Natural killer cell treated with Interleukin-12 subunit alpha and Interleukin-12 subunit beta and Interleukin-15 and Interleukin-18, amount 100 ng/mL, for 72 hours (primary cell): ENCODE data around the gene PCCB. TPM values are rescaled to one million over a fixed set of nuclear protein-coding genes. Genes with fewer than 3 reads are reported as not detected.
"Not testable (repeated sequence)": the region's sequence is repeated elsewhere in the genome, so short reads cannot be mapped to it uniquely, and the experiment has no call there.

ENCODE experiments used
- ATAC-seq, 2 donors: fragments of 150-1000 bp; cut with Tn5 transposase in 1 of 2; sonication (Bioruptor Pico), chemical (Tn5 transposase) in 1 of 2; 2 replicates each; pipeline ENCODE4 v1.10.0; 2021
- DNase-seq: peaks from one replicate; pipeline ENCODE4 v3.0.0; 2022; ENCODE audit warnings: low spot score
- H3K27ac Mint-ChIP-seq, 2 donors: 1 replicate in 1 of 2; 2 replicates in 1 of 2; pipeline ENCODE4 v1.8.0; 2022; ENCODE audit warnings: mixed read lengths in 2 of 2, mild to moderate bottlenecking in 1 of 2, moderate library complexity in 1 of 2
- H3K27me3 Mint-ChIP-seq, 2 donors: 1 replicate in 1 of 2; 2 replicates in 1 of 2; pipeline ENCODE4 v1.8.0; 2022; ENCODE audit warnings: mixed read lengths in 2 of 2
- H3K36me3 Mint-ChIP-seq: one replicate; pipeline ENCODE4 v1.8.0; 2022; ENCODE audit warnings: mixed read lengths
- H3K4me1 Mint-ChIP-seq, 2 donors: 1 replicate in 1 of 2; 2 replicates in 1 of 2; pipeline ENCODE4 v1.8.0; 2022; ENCODE audit warnings: low read depth in 2 of 2, mixed read lengths in 2 of 2, mild to moderate bottlenecking in 1 of 2
- H3K4me3 Mint-ChIP-seq: one replicate; pipeline ENCODE4 v1.8.0; 2022; ENCODE audit warnings: mixed read lengths
- H3K9me3 Mint-ChIP-seq: 2 replicates; pipeline ENCODE4 v1.8.0; 2022; ENCODE audit warnings: mixed read lengths
- total RNA-seq, 2 donors: library from RNA; stranded (reverse); gene quantifications; one replicate each; pipeline ENCODE4 v1.2.3, GENCODE V29; 2022

Gene PCCB
- total RNA-seq, 2 donors from 2014 or later = 40.4 to 45.0 TPM

DNA sequence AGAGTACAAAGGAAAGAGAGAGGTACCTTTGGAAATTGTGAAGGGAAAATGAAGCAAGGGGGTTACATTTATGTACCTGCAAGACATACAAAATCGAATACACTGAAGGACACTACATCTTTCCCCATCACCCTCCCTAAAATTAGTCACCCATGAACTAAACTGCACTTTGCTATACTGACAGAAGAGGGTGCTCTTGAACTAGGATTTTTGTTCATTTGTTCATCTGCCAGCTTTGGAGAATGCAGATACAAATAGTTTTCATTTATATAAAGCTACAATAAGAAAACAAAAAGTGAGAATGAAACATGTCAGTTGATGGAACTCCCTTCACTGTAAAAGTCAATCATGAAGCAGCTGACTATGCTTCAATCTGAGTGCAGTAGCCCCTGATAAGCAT lies 55.7 kb downstream of the PCCB start:
- no peak for ATAC-seq
- no peaks in the 10 kb centered on the region for H3K9me3 Mint-ChIP-seq
- no peak overlapping the region for H3K4me3 Mint-ChIP-seq
- H3K27ac Mint-ChIP-seq = no peak overlapping the region
- peaks cover 9% of the 10 kb centered on the region for H3K36me3 Mint-ChIP-seq
- H3K27me3 Mint-ChIP-seq = no peaks in the 10 kb centered on the region
- peaks cover 0 to 4% of the 10 kb centered on the region in 2 donors for H3K4me1 Mint-ChIP-seq
- DNase-seq = no peak

DNA sequence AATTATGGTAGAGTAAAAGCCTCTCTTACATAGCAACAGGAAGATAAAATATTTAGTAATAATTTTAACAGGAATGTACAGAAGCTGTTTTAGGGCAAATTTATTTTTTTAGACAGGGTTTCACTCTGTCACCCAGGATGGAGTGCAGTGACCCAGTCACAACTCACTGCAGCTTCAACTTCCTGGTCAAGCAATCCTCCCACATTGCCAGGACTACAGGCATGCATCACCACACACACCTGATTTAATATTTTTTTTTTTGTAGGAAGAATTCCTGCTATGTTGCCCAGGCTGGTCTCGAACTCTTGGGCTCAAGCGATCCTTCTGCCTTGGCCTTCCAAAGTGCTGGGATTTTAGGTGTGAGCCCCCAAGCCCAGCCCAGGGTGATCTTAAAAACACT lies 61.1 kb downstream of the PCCB start:
- H3K36me3 Mint-ChIP-seq = peaks cover 1% of the 10 kb centered on the region
- ATAC-seq = no peak
- no peak overlapping the region for H3K27ac Mint-ChIP-seq
- DNase-seq = no peak
- H3K4me1 Mint-ChIP-seq = no peaks in the 10 kb centered on the region
- no peak overlapping the region for H3K4me3 Mint-ChIP-seq
- no peaks in the 10 kb centered on the region for H3K9me3 Mint-ChIP-seq
- no peaks in the 10 kb centered on the region for H3K27me3 Mint-ChIP-seq

DNA sequence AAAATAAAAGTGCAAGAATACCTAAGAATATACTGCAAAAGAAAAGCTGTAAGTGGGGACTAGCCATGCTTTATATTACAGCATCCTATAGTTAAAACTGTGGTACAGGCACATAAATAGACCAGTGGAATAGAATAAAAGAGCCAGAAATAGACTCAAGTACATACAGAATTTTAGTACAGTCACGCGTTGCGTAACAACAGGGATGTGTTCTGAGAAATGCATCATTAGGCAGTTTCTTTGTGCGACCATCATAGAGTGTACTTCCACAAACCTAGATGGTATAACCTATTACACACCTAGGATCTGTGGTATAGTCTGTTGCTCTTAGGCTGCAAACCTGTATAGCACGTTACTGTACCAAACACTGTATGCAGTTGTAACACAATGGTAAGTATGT lies 61.8 kb downstream of the PCCB start:
- H3K27ac Mint-ChIP-seq = no peak overlapping the region
- H3K27me3 Mint-ChIP-seq = no peaks in the 10 kb centered on the region
- H3K9me3 Mint-ChIP-seq = no peaks in the 10 kb centered on the region
- no peak overlapping the region for H3K4me3 Mint-ChIP-seq
- no peak for DNase-seq
- no peaks in the 10 kb centered on the region for H3K4me1 Mint-ChIP-seq
- H3K36me3 Mint-ChIP-seq = no peaks in the 10 kb centered on the region
- no peak for ATAC-seq

DNA sequence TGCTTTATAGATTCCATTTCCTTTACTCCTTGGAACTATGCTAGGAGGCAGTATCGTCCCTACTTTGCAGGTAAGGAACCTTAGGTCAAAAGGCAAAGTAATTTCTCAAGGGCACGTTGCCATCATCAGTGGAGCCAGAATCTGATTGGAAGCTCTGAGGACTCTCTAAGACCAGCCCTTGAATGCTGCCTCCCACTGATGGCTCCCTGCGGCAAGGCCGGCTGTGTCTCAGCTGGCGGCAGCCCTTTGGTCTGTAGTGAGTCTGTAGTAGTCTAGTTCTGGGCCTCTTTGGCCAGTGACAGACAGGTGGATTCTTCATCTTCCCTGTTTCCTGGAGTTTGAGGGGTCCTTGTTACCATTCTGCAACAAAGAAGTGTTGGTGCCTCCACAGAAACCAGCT lies 76.2 kb downstream of the PCCB start:
- Mint-ChIP-seq H3K27ac (no peak overlapping the region), H3K4me1 (peaks cover 0 to 6% of the 10 kb centered on the region in 2 donors), H3K4me3 (no peak overlapping the region), H3K9me3 (peaks cover 16% of the 10 kb centered on the region), H3K36me3 (peaks cover 33% of the 10 kb centered on the region), H3K27me3 (no peaks in the 10 kb centered on the region)
- ATAC-seq (no peak), DNase-seq (no peak)

DNA sequence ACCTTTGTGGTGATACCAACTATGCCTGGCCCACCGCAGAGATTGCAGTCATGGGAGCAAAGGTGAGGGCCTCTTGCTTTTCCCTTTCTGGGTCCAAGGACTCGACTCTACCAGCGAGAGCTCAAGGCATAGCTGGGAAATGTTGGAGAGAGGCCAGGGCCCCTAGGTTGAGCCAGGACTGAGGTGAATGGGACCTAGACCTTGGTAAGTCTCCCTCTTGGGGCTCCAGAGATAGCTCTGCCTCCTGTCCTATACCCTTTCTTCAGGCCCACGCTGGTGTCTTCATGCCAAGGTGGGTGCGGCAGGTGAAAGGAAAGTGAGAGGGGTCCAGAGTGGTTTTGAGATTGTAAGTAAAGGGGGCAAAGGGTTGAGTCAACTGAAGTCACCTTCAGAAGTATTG lies 77.5 kb downstream of the PCCB start:
- no peak overlapping the region for H3K4me3 Mint-ChIP-seq
- ATAC-seq (no peak), DNase-seq (no peak)
- H3K9me3 Mint-ChIP-seq = peaks cover 8% of the 10 kb centered on the region
- H3K4me1 Mint-ChIP-seq = peaks cover 0 to 8% of the 10 kb centered on the region in 2 donors
- H3K27ac Mint-ChIP-seq = no peak overlapping the region
- no peaks in the 10 kb centered on the region for H3K27me3 Mint-ChIP-seq
- peaks cover 19% of the 10 kb centered on the region for H3K36me3 Mint-ChIP-seq

DNA sequence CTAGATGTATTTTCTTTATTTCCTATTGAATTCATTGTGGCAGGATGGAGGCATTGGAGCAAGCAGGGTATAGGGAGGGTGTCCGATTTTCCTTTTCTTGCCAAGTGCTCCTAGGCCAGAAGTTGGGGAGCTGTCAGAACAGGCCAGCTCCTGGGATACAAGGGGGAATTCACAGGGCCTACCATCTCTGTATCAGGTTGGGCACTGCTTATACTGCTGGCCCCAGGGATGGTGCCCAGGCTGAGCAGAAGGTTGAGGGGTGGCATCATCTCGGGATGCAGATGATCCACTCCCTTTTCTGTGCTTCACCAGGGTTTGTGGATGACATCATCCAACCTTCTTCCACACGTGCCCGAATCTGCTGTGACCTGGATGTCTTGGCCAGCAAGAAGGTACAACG lies 79.5 kb downstream of the PCCB start:
- H3K36me3 Mint-ChIP-seq = peaks cover 5% of the 10 kb centered on the region
- no peak for DNase-seq
- ATAC-seq = no peak
- H3K9me3 Mint-ChIP-seq = no peaks in the 10 kb centered on the region
- peaks cover 0 to 7% of the 10 kb centered on the region in 2 donors for H3K4me1 Mint-ChIP-seq
- no peak overlapping the region for H3K27ac Mint-ChIP-seq
- H3K4me3 Mint-ChIP-seq = no peak overlapping the region
- H3K27me3 Mint-ChIP-seq = no peaks in the 10 kb centered on the region

DNA sequence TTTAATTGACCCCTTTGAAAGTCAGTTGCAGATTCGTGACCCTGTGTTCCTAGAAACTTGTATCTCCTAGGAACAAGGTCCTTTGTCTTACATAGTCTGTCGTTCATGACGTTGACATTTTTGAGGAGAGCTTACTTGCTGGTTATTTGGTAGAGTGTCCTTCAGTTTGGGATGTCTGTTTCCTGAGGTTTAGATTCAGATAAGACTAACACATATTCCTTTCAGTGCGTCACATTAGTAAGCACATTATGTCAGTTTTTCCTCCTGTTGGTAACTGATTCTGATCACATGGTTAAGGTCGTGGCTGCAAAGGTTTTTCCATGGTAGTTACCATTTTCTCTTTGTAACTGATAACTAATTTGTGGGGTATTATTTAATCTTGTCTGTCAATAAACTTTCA lies 80.8 kb downstream of the PCCB start:
- H3K4me1 Mint-ChIP-seq = peaks cover 0 to 7% of the 10 kb centered on the region in 2 donors
- H3K27ac Mint-ChIP-seq = no peak overlapping the region
- ATAC-seq (no peak), DNase-seq (no peak)
- peaks cover 4% of the 10 kb centered on the region for H3K36me3 Mint-ChIP-seq
- no peaks in the 10 kb centered on the region for H3K27me3 Mint-ChIP-seq
- H3K9me3 Mint-ChIP-seq = no peaks in the 10 kb centered on the region
- no peak overlapping the region for H3K4me3 Mint-ChIP-seq

DNA sequence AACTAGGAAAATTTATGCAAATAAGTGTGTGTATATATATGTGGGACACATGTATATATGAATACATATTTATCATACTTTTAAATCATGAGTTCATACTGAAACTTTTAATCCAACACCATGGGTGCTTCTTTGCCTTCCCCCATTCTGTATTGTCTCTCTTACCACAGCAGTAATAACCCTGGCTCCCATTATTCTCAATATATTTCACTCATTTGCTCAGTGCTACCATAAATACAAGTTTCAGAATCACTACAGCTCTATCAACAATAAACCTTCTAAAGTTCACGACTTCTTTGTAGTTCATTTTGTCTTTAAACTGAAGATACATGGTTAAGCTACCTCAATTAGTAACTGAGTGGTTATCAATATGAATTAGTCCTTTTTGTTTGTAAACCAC lies 82.2 kb downstream of the PCCB start:
- DNase-seq = no peak
- no peak for ATAC-seq
- no peak overlapping the region for H3K4me3 Mint-ChIP-seq
- peaks cover 0 to 7% of the 10 kb centered on the region in 2 donors for H3K4me1 Mint-ChIP-seq
- H3K27ac Mint-ChIP-seq = peak overlapping the region in 1 of 2 donors; percentile 72
- H3K9me3 Mint-ChIP-seq = no peaks in the 10 kb centered on the region
- peaks cover 4% of the 10 kb centered on the region for H3K36me3 Mint-ChIP-seq
- H3K27me3 Mint-ChIP-seq = no peaks in the 10 kb centered on the region

DNA sequence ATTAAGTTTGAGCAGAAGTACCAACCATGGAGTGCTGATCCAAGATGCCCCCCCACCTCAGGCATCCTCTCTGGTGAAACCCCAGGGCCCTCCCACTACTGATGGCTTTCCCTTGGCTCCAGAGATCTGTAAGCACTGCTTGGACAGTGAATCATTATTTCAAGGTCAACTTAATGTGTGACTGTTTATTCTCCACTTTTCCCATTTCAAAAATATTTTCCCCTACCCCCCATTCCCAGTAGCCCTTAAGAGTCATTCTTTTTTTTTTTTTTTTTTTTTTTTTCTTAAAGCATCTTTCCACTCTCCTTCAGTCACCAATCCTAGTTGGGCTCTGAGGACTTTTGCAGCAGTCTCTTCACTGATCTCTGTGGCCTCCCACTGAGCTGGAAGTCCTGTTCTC lies 82.6 kb downstream of the PCCB start:
- peaks cover 5% of the 10 kb centered on the region for H3K36me3 Mint-ChIP-seq
- no peaks in the 10 kb centered on the region for H3K27me3 Mint-ChIP-seq
- peaks cover 0 to 7% of the 10 kb centered on the region in 2 donors for H3K4me1 Mint-ChIP-seq
- ATAC-seq (no peak), DNase-seq (no peak)
- H3K4me3 Mint-ChIP-seq = no peak overlapping the region
- H3K9me3 Mint-ChIP-seq = no peaks in the 10 kb centered on the region
- peak overlapping the region in 1 of 2 donors; percentile 72 for H3K27ac Mint-ChIP-seq

DNA sequence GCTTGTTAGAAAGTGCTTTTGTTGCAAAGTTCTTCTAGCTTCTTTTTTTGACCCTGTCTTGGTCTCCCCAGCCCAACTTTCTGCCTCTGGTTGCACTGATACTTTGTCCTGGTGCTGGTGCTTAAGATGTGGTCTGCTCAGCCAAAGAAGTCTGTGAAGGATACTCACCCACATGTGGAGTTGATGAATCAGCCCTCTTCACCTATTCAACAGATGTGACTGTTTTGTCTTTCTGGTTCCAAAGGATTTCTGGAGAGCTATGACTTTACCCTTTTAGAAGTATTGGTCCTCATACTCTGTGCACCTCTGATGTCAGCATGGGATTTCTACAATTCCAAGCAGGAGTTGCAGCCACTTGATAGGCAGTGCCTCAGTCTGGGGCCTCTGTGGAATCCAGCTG lies 84.1 kb downstream of the PCCB start:
- H3K4me3 Mint-ChIP-seq = no peak overlapping the region
- peaks cover 10% of the 10 kb centered on the region for H3K36me3 Mint-ChIP-seq
- DNase-seq (no peak), ATAC-seq (no peak)
- H3K27ac Mint-ChIP-seq = no peak overlapping the region
- peaks cover 0 to 7% of the 10 kb centered on the region in 2 donors for H3K4me1 Mint-ChIP-seq
- H3K9me3 Mint-ChIP-seq = no peaks in the 10 kb centered on the region
- no peaks in the 10 kb centered on the region for H3K27me3 Mint-ChIP-seq

DNA sequence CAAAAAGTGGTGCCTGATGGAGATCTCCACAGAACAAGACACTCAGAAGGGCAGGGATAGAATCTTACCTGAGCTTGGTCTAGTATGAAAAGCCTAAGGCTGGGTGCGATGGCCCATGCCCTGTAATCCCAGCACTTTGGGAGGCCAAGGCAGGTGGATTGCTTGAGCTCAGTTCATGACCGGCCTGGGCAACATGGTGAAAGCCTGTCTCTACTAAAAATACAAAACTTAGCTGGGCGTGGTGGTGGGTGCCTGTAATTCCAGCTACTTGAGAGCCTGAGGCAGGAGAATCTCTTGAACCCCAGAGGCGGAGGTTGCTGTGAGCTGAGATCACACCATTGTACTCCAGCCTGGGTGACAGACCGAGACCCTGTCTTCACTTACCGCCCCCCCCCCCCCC lies 84.6 kb downstream of the PCCB start:
- H3K4me1 Mint-ChIP-seq, DNase-seq, H3K27ac Mint-ChIP-seq, H3K36me3 Mint-ChIP-seq, H3K4me3 Mint-ChIP-seq, H3K9me3 Mint-ChIP-seq, H3K27me3 Mint-ChIP-seq, ATAC-seq: not testable (repeated sequence)

DNA sequence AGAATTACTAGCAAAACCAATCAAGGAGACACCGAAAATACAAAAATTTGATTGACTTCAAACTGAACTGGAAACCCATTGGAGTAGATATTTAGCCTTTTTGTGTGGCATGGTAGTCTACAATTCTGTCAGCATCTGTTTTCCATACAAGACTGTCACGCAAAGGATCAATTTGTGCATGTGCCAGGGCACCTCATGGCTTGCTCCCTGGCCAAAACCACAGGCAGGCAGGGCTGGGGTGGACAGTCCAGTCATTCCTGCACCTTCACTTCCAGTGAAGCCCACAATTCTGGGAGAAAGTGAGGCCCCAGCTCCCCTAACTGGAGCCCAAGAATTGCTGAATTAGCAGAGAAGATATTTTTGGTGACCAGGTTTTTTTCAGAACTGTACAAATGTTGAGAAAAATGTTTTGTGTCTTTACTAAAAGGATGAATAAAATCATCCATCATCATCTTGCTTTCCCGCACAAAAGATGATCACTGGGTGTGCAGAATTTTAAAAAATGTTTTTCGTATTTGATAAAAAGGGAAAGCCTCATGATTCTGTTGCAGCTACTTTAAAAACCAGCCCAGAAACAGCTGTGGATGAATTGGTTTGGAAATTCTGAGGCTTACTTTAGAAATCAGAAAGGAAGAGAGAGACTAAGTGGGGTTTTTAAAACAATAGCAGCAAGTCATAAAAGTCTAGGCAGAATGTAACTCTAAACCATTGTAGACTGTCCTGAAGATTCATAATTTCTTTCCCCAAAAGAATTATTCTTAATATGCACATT lies 86.4 kb downstream of the PCCB start:
- Mint-ChIP-seq H3K4me1 (peaks cover 0 to 4% of the 10 kb centered on the region in 2 donors), H3K27ac (no peak overlapping the region), H3K4me3 (no peak overlapping the region), H3K36me3 (peaks cover 15% of the 10 kb centered on the region), H3K27me3 (no peaks in the 10 kb centered on the region), H3K9me3 (no peaks in the 10 kb centered on the region)
- DNase-seq (no peak), ATAC-seq (no peak)

DNA sequence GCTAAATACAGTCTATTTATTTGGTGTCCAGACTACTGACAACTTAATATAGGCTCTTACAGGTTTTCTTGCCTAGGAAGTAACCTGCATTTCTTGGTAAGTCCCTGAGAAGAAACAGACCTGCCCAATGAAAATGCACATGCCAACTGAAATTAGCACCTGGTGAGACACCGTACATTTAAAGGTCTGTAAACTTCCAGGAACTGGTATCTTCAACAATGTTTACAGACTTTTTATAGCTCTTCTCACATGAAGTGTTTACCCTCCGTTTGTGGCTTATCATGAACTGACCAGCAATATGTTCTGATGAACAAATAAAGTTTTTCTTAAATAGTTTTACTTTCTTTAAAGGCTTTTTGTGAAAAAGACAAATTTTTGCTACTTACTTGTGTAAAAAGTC lies 93.3 kb downstream of the PCCB start:
- no peak for ATAC-seq
- Mint-ChIP-seq H3K4me1 (peaks cover 4 to 5% of the 10 kb centered on the region in 2 donors), H3K27me3 (no peaks in the 10 kb centered on the region), H3K36me3 (peaks cover 5% of the 10 kb centered on the region), H3K9me3 (no peaks in the 10 kb centered on the region), H3K4me3 (no peak overlapping the region), H3K27ac (peak overlapping the region; percentile 54 to 56)
- no peak for DNase-seq

DNA sequence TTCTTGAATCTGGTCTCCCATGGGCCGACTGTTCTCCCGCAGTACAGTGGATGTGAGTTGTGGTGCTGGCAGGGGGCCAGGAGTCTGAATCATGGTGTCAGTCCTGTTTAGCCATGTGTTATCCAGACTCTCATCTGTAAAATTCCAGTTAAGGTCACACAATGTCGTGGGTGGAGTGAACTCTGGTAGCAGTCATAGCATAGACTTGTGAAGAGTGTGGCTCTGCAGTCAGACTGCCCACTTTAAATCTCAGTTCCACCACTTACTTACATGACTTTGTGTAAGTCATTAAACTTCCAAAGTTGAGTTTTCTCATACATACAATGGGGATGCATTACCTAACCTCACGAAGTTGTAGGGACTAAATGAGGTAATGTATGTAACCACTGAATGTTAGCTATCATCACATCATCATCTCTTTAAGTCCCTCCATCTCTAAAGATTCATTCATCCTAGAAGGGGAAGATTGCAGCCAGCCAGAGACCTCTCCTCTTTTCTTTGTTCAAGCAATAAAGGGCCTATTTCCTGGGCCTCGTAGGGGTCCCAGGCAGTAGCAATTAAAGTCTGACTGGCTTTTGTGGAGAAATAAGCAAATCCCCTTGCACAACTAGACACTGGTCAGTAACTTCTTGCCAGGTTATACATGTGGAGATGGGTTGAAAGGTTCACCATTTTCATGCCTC lies 93.9 kb downstream of the PCCB start:
- H3K36me3 Mint-ChIP-seq = peaks cover 8% of the 10 kb centered on the region
- peak overlapping the region; percentile 54 to 56 for H3K27ac Mint-ChIP-seq
- no peaks in the 10 kb centered on the region for H3K27me3 Mint-ChIP-seq
- H3K4me3 Mint-ChIP-seq = no peak overlapping the region
- H3K4me1 Mint-ChIP-seq = peaks cover 4 to 5% of the 10 kb centered on the region in 2 donors
- no peaks in the 10 kb centered on the region for H3K9me3 Mint-ChIP-seq
- ATAC-seq (no peak), DNase-seq (no peak)
